H1 (cell line): ENCODE results near the gene GRIP2. TPM values are rescaled to one million over a fixed set of nuclear protein-coding genes. Genes with fewer than 3 reads are reported as not detected.

Experiments used
- ASH2L ChIP-seq: fragments of 200-600, 300-600 bp; sonication (generic); IDR thresholded peaks from one replicate; pipeline ENCODE4 v1.7.1; 2017; ENCODE audit warnings: low read length
- CHD1 ChIP-seq: IDR thresholded peaks from 2 replicates; pipeline ENCODE4 v1.6.1; 2012; ENCODE audit warnings: low read depth, low read length, improper control_type of control experiment
- CHD2 ChIP-seq: IDR thresholded peaks from 2 replicates; pipeline ENCODE4 v1.6.1; 2012; ENCODE audit warnings: low read length, improper control_type of control experiment
- GTF2F1 ChIP-seq: IDR thresholded peaks from 2 replicates; pipeline ENCODE4 v1.6.1; 2012; ENCODE audit warnings: low read depth, low read length, improper control_type of control experiment, borderline replicate concordance
- RAD21 ChIP-seq, 2 experiments: IDR thresholded peaks in 1 of 2; conservative IDR thresholded peaks in 1 of 2; 2 replicates each; pipeline ENCODE4 v1.6.1; 2011; ENCODE audit warnings: low read depth in 2 of 2, low read length in 2 of 2, improper control_type of control experiment in 1 of 2, inconsistent platforms in 1 of 2, mild to moderate bottlenecking in 1 of 2, moderate library complexity in 1 of 2
- SIN3A ChIP-seq, 2 experiments: IDR thresholded peaks in 1 of 2; conservative IDR thresholded peaks in 1 of 2; 2 replicates each; pipeline ENCODE4 v1.6.1; 2011 to 2012; ENCODE audit warnings: low read length in 2 of 2, improper control_type of control experiment in 1 of 2, low read depth in 1 of 2, mild to moderate bottlenecking in 1 of 2
- SIX5 ChIP-seq: IDR thresholded peaks from 2 replicates; pipeline ENCODE4 v1.6.1; 2011; ENCODE audit warnings: mild to moderate bottlenecking, low read depth, low read length
- polyA plus RNA-seq, 7 experiments: library from polyadenylated mRNA; depleted of rRNA in 3 of 7; stranded (reverse) in 5 of 7; unstranded in 2 of 7; fragments of >200 nt in 5 of 7; fragments of 200-250 nt in 2 of 7; gene quantifications; 1 replicate in 5 of 7; 2 replicates in 1 of 7; 4 replicates in 1 of 7; pipeline versions ENCODE4 v1.2.1 to v1.2.3, GENCODE V29; 2011 to 2013; ENCODE audit warnings: missing spikeins in 2 of 7, mixed read lengths in 2 of 7
- total RNA-seq: library from RNA; stranded (reverse); fragmentation: NEBNext Ultra II Directional; extraction: Animal tissue kit (Norgen Biotek cat#: 25700); gene quantifications from 2 replicates; pipeline ENCODE4 v1.2.1, GENCODE V29; 2021
- TF ChIP-seq, protein P1 (sequence below), 3 experiments: IDR thresholded peaks; 1 replicate in 2 of 3; 2 replicates in 1 of 3; pipeline versions ENCODE4 v1.5.1 to v1.6.1; 2011; ENCODE audit warnings: low read length in 3 of 3, mild to moderate bottlenecking in 3 of 3, inconsistent platforms in 2 of 3, low read depth in 1 of 3, moderate library complexity in 1 of 3; ENCODE audit not compliant: insufficient read depth in 1 of 3; ENCODE audit errors: control extremely low read depth in 1 of 3

GRIP2 gene
- total and polyA plus RNA-seq, 2 of the 8 experiments (the other 6 are each of a cell fraction or from before 2014, with no cell fraction given): 2.5 to 6.4 TPM

GRCh38 chr3:14456794-14457193 is 83.3 kb downstream of the GRIP2 start (continued):
- TF ChIP-seq, protein P1, sequence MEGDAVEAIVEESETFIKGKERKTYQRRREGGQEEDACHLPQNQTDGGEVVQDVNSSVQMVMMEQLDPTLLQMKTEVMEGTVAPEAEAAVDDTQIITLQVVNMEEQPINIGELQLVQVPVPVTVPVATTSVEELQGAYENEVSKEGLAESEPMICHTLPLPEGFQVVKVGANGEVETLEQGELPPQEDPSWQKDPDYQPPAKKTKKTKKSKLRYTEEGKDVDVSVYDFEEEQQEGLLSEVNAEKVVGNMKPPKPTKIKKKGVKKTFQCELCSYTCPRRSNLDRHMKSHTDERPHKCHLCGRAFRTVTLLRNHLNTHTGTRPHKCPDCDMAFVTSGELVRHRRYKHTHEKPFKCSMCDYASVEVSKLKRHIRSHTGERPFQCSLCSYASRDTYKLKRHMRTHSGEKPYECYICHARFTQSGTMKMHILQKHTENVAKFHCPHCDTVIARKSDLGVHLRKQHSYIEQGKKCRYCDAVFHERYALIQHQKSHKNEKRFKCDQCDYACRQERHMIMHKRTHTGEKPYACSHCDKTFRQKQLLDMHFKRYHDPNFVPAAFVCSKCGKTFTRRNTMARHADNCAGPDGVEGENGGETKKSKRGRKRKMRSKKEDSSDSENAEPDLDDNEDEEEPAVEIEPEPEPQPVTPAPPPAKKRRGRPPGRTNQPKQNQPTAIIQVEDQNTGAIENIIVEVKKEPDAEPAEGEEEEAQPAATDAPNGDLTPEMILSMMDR (IDR thresholded peaks at IDR 0.05; ENCODE audit: control extremely low read depth in 1 of 3, insufficient read depth in 1 of 3, low read depth in 1 of 3, low read length in 3 of 3): no peak
- TF ChIP-seq CHD1 (no peak), RAD21 (IDR thresholded peaks at IDR 0.05 in 1 of 2, conservative IDR thresholded peaks at IDR 0.05 in 1 of 2; ENCODE audit: low read depth in 2 of 2, low read length in 2 of 2) (no peak), CHD2 (no peak), ASH2L (no peak), SIN3A (conservative IDR thresholded peaks at IDR 0.05 in 1 of 2, IDR thresholded peaks at IDR 0.05 in 1 of 2; ENCODE audit: low read depth in 1 of 2, low read length in 2 of 2) (no peak), SIX5 (no peak), GTF2F1 (no peak)
